NCI-H1092 (cell line): Measurements from ENCODE around the gene HMG20A.

Experiments
- DNase-seq: peaks from one replicate; lab custom pipeline; 2025; lab: John Stamatoyannopoulos, UW

The HMG20A gene

DNA sequence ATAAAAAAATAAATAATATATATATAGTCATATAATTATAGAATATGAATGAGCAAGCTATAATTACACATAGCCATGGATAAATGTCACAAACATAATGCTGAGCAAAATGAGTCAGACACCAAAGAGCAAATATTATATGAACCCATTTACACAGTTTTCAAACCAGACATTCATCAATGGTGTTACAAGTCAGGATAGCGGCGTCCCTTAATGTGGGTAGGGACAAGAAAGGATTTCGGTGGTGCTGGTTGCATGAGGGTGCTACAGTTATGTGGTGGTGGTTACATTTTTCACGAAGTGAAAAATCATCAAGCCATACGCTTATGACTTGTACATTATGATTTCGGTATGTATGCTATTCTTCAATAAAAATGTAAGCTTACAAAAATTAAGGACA, 100.5 kb downstream of the HMG20A start:
- no peak for DNase-seq

DNA sequence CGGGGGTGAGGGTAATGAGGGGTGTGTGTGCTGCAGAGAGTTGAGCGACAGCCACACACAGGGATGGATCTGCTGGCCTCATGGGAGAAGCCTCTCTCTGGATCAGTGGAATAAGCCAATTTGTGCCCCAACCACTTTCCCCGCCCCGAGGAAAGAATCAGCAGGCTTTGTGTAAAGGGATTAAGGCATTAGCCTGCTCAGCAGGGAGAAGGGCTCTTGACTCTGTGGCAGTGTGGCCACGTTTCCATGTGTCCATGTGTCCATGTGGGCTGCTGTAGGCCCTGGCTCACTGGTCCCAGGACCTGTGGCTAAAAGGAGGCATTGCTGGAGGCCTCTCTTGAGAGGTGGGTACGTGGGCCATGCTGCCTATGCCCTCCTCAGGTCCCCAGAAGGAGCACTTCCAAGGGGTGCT, 104.7 kb downstream of the HMG20A start:
- no peak for DNase-seq

- no peak for DNase-seq
Measured at GRCh38 chr15:77525907-77526594, 105.4 kb downstream of the HMG20A start.

DNA sequence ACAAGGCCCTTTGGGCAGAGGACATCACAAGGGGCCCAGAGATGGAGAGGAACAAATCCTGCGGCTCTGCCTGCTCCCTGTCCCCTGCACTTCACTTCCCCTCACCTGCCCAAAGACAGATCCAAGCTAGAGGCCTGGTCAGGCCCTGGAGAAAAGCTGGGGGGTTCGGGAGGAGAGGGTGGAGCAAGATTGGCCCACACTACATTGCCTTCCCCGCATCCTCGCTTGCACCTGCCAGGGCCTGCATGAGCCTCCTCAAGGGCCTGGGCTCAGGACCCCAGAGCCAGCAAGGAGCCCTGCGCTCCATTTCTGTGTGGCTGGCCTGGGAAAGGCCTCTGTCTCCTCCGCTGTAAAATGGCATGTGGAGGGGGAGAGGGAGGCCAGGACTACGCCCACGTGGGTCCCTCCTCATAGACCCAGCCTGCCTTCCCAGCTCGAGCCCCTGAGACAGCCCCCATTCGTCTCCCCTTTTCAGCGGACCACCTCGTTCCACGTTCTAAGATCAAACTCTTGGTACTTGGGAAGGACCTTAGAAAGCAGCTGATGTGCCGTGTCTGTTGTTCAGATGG, 106.0 kb downstream of the HMG20A start:
- no peak for DNase-seq

- no peak for DNase-seq
Measured at GRCh38 chr15:77527164-77527778, 106.6 kb downstream of the HMG20A start.

GRCh38 chr15:77527831-77528231, 107.1 kb downstream of the HMG20A start:
- no peak for DNase-seq

GRCh38 chr15:77528290-77528967, 107.7 kb downstream of the HMG20A start:
- no peak for DNase-seq

DNA sequence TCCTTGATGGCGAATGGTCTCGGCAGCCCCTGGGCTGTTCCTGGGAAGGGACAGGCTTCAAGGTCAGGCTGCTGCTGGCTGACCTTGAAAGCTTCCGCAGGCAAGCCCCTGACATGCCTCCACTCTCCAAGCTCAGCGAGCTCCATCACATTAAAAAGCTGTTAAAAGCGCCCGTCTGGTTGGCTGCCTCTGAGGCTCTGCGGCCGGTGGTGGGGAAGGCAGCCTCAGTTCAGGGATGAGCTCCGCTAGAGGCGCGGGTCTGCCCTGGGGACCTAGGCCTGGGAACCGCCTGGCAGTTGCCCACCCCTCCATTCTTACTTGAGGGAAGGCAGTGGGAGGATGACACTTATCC, 108.3 kb downstream of the HMG20A start:
- no peak for DNase-seq

GRCh38 chr15:77529394-77530159, 108.9 kb downstream of the HMG20A start:
- DNase-seq, result no peak

DNA sequence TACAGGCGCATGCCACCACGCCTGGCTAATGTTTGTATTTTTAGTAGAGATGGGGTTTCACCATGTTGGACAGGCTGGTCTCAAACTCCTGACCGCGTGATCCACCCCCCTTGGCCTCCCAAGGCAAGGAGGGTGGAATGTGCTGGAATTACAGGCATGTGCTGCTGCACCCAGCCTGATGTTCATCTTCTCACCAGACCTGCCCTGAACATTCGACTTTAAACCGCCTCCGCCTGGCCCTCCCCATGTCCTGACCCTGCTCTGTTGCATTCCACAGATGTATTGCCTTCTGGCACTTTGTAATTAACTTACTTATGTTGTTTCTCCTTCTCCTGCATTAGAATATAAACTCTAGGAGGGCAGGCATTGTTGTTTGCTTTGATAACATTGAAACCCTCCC, 109.9 kb downstream of the HMG20A start:
- no peak for DNase-seq

DNA sequence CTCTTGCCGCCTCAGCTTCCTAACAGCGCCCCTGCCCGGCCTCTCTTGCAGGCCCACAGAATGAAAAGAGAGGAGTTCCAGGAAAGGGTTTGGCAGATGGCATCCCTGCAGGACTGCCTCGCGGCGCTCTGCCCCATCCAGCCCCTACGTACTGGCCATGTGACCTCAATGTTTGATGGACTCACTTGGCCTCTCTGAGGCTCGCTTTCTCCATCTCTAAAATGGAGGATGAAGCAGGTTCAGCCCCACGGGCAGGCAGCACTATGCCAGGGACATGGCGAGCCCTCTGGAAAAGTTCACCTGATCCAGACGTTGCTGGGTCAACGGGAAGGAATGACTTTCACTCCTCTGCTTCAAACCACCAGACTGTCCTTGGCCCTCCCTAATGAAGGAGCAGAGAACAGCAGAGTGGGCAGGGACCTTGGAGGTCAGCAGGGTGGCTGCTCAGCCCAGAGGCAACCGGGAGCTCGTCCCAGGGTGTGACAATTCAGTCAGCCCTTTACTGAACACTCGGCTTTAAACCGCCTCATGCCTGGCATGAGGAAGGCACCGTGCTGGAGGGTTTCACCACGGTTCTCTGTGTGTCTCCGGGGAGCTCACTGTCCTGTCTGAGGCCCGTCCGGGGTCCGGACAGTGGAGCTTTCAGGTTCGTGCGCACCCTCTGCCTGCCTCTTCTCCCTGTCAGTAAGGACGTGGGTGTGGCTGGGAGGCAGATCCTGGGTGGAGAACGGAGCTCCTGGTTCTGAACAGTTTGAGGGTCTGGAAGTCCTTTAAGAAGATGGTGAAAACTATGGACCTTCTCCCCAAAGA, 110.7 kb downstream of the HMG20A start:
- no peak for DNase-seq

GRCh38 chr15:77532067-77532710, 111.5 kb downstream of the HMG20A start:
- no peak for DNase-seq

DNA sequence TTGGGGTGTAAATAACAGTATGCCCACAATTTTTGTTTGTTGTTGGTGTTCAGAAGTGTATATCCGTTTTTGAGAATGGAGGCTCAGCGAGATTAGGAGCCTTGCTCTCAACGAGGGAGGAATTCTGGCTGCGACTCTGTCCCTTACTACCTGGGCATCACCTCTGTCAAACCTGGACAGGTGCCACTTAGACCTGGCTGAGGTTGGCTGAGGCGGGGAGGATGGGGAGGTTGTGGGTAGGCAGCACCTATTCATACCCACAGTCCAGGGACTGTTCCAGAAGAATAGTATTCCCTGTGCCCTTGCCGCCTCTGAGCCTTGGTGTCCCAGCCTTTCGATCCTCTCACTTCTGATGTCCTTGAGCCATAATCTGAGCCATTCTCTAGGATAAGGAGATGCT, 112.2 kb downstream of the HMG20A start:
- DNase-seq, result no peak

DNA sequence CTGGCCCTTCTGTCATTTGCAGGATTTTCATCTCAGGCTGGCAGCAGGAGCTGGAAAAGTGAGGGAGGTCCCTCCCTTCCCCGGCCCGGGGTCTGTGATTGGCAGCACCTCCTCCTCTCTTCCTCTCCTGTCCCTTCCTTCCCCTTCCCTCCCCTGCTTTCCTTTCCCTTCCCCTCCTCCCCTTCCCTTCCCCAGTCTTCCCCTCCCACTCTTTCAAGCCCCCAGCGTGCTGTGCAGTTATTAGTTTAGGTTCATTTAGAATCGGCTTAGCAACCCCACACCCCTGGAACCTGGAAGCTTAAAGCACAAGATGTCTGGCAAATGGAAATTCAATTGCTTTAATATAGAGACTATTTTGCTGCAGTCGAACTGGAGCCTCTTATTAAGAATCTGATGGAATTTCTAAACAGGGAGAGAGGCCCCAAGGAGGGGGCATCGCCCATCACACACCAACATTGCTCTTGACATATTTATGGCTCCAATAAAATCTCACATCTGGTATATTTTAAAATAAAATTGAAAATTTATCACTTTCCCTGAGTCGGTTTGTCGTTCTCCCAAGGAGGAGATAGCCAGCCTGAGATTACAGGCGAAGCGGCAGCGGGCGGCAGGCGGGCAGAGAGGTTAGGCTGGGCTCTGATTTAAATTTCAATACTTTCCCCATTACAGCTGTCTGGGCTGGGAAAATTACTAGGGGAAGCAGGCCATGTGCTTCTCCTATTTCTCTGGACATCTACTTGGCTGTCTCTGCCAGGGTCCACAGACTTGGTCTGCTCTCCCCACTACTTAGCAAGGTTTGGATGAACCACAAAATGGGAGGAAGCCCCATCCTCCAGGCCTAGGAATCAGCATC, 113.1 kb downstream of the HMG20A start:
- DNase-seq, result no peak
